ENCODE measurements around the gene SYT15.
"Not testable (repeated sequence)": the region's sequence is repeated elsewhere in the genome, so short reads cannot be mapped to it uniquely, and the experiment has no call there.

SYT15 gene

GRCh38 chr10:46582568-46582967 lies 3.6 kb downstream of the SYT15 start:
- H3K4me3 ChIP-seq (ENCODE audit: low read depth, low read length); DNase-seq (ENCODE audit: low read depth); in situ Hi-C loops (cut with HindIII; ENCODE audit: low sequenced_read_pairs): not testable (repeated sequence)

GRCh38 chr10:46584196-46584595 lies 5.3 kb downstream of the SYT15 start:
- DNase-seq (ENCODE audit: low read depth); in situ Hi-C loops (cut with HindIII; ENCODE audit: low sequenced_read_pairs); H3K4me3 ChIP-seq (ENCODE audit: low read depth, low read length): not testable (repeated sequence)

- H3K4me3 ChIP-seq (ENCODE audit: low read depth, low read length); DNase-seq (ENCODE audit: low read depth); in situ Hi-C loops (cut with HindIII; ENCODE audit: low sequenced_read_pairs): not testable (repeated sequence)
Measured at GRCh38 chr10:46585246-46585645, 6.3 kb downstream of the SYT15 start.

GRCh38 chr10:46587546-46587945 lies 8.6 kb downstream of the SYT15 start:
- in situ Hi-C loops (cut with HindIII; ENCODE audit: low sequenced_read_pairs); DNase-seq (ENCODE audit: low read depth); H3K4me3 ChIP-seq (ENCODE audit: low read depth, low read length): not testable (repeated sequence)

GRCh38 chr10:46588221-46588620 lies 9.3 kb downstream of the SYT15 start:
- H3K4me3 ChIP-seq (ENCODE audit: low read depth, low read length); in situ Hi-C loops (cut with HindIII; ENCODE audit: low sequenced_read_pairs); DNase-seq (ENCODE audit: low read depth): not testable (repeated sequence)

GRCh38 chr10:46589589-46589988 lies 10.7 kb downstream of the SYT15 start:
- H3K4me3 ChIP-seq (ENCODE audit: low read depth, low read length); in situ Hi-C loops (cut with HindIII; ENCODE audit: low sequenced_read_pairs); DNase-seq (ENCODE audit: low read depth): not testable (repeated sequence)

- DNase-seq (ENCODE audit: low read depth); H3K4me3 ChIP-seq (ENCODE audit: low read depth, low read length); in situ Hi-C loops (cut with HindIII; ENCODE audit: low sequenced_read_pairs): not testable (repeated sequence)
Measured at GRCh38 chr10:46591053-46591452, 12.1 kb downstream of the SYT15 start.

GRCh38 chr10:46593307-46593706 lies 14.4 kb downstream of the SYT15 start:
- DNase-seq (ENCODE audit: low read depth); in situ Hi-C loops (cut with HindIII; ENCODE audit: low sequenced_read_pairs); H3K4me3 ChIP-seq (ENCODE audit: low read depth, low read length): not testable (repeated sequence)

- in situ Hi-C loops (cut with HindIII; ENCODE audit: low sequenced_read_pairs); H3K4me3 ChIP-seq (ENCODE audit: low read depth, low read length); DNase-seq (ENCODE audit: low read depth): not testable (repeated sequence)
Measured at GRCh38 chr10:46594453-46595063, 15.6 kb downstream of the SYT15 start.

- in situ Hi-C loops (cut with HindIII; ENCODE audit: low sequenced_read_pairs); H3K4me3 ChIP-seq (ENCODE audit: low read depth, low read length); DNase-seq (ENCODE audit: low read depth): not testable (repeated sequence)
Measured at GRCh38 chr10:46596570-46596969, 17.6 kb downstream of the SYT15 start.

- DNase-seq (ENCODE audit: low read depth); in situ Hi-C loops (cut with HindIII; ENCODE audit: low sequenced_read_pairs): not testable (repeated sequence)
- peak overlapping the region; percentile 32 for H3K4me3 ChIP-seq (ENCODE audit: low read depth, low read length)
Measured at GRCh38 chr10:46597616-46598246, 18.8 kb downstream of the SYT15 start.

- in situ Hi-C loops (cut with HindIII; ENCODE audit: low sequenced_read_pairs); DNase-seq (ENCODE audit: low read depth): not testable (repeated sequence)
Measured at GRCh38 chr10:46600516-46600915, 21.6 kb downstream of the SYT15 start.

GRCh38 chr10:46615540-46615939 lies 36.6 kb downstream of the SYT15 start:
- DNase-seq (ENCODE audit: low read depth); in situ Hi-C loops (cut with HindIII; ENCODE audit: low sequenced_read_pairs); H3K4me3 ChIP-seq (ENCODE audit: low read depth, low read length): not testable (repeated sequence)

More at GRCh38 chr10:46600516-46600915, 21.6 kb downstream of the SYT15 start:
- H3K4me3 ChIP-seq (ENCODE audit: low read depth, low read length) = not testable (repeated sequence)

- H3K4me3 ChIP-seq (ENCODE audit: low read depth, low read length); DNase-seq (ENCODE audit: low read depth); in situ Hi-C loops (cut with HindIII; ENCODE audit: low sequenced_read_pairs): not testable (repeated sequence)
Measured at GRCh38 chr10:46616227-46616626, 37.3 kb downstream of the SYT15 start.

GRCh38 chr10:46617134-46617533 lies 38.2 kb downstream of the SYT15 start:
- DNase-seq (ENCODE audit: low read depth); H3K4me3 ChIP-seq (ENCODE audit: low read depth, low read length); in situ Hi-C loops (cut with HindIII; ENCODE audit: low sequenced_read_pairs): not testable (repeated sequence)

- H3K4me3 ChIP-seq (ENCODE audit: low read depth, low read length); DNase-seq (ENCODE audit: low read depth); in situ Hi-C loops (cut with HindIII; ENCODE audit: low sequenced_read_pairs): not testable (repeated sequence)
Measured at GRCh38 chr10:46617913-46618312, 39.0 kb downstream of the SYT15 start.

GRCh38 chr10:46623899-46624654 lies 45.1 kb downstream of the SYT15 start:
- H3K4me3 ChIP-seq (ENCODE audit: low read depth, low read length); in situ Hi-C loops (cut with HindIII; ENCODE audit: low sequenced_read_pairs); DNase-seq (ENCODE audit: low read depth): not testable (repeated sequence)

GRCh38 chr10:46629805-46630204 lies 50.9 kb downstream of the SYT15 start:
- in situ Hi-C loops (cut with HindIII; ENCODE audit: low sequenced_read_pairs); DNase-seq (ENCODE audit: low read depth); H3K4me3 ChIP-seq (ENCODE audit: low read depth, low read length): not testable (repeated sequence)

All from astrocyte of the cerebellum (primary cell).